GM19099 (cell line): ENCODE data around the gene PPP1R37.

Experiments used
- POLR2A ChIP-seq: IDR thresholded peaks from 3 replicates; pipeline ENCODE4 v1.6.1; 2011; ENCODE audit warnings: low read depth; ENCODE audit not compliant: insufficient read length; ENCODE audit errors: extremely low read depth

The PPP1R37 gene

DNA sequence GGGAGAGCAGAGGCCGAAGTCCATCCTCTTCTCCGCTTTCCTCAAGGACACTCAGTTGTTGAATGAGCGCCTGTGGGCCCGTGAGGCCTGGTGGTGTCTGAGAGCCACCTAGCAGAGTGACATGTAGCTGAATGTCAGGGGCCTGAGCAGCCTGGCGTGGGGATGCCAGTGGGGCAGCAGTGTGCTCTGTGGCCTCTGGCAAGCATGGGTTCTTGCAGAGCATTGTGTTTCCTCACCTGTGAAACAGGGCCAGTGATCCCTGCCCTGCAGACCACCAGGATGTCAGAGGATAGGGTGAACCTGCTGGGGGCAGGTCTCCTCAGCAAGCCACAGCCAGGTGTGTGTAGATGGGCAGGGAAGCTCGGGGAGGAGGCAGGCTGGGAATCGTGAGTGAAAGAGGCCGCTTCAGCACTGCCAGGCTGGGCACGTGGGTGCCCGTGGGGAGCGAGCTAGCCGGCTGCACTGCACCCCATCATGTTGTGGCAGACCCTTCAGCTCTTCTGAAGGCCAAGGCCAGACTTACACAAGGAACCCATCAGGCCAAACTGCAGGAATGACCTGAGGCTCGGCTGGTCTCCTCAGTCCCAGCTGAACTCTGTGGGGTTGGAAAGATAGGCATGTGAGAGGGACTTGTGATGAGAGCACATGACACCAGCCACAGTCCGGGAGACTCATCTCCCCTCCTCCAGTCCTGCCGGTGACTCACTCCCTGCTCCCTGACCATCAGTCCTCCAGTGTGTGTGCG lies 5.0 kb downstream of the PPP1R37 start:
- no peak for TF ChIP-seq POLR2A

DNA sequence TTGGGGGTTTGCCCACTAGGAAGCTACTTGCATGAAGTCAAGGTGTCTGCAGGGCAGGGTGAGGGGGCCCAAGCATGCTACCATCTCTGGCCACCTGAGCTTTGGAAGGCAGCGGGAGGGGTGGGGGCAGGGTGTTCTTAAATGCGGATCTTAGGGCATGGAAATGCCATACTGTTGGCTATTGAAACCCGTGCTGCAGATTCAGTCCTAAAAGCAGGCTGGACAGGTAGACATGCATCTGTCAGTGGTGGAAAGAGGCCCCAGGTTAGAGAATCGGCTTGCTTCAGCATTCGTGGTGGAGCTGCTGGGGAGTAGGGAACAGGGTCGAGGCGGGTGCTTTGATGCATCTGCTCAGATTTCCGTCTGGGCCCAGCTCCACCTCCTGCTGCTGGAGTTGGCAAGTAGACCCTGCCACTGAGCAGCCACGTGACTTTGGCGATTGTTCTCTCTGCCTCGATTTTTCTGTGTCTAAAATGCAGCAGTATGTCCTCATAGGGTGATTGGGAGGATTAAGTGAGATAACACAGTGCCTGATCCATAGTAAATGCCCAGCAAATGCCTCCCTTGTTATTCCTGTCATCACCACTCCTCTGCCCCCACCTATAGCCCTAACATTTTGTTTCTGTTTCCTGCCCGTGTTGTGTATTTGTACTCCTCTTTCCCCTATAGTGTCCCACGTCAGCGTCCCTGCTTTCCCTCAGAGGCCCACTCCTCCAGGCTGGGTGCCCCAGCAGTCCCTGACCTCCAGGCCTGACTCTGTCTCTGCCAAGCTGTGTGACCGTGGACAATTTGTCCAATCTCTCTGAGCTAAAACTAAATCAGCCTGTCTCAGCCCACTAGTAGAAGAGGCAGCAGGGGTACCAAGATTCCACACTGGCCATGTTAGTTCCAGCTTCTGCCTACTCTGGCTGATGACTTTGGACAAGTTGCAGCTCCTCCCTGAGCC lies 5.8 kb downstream of the PPP1R37 start:
- no peak for TF ChIP-seq POLR2A

DNA sequence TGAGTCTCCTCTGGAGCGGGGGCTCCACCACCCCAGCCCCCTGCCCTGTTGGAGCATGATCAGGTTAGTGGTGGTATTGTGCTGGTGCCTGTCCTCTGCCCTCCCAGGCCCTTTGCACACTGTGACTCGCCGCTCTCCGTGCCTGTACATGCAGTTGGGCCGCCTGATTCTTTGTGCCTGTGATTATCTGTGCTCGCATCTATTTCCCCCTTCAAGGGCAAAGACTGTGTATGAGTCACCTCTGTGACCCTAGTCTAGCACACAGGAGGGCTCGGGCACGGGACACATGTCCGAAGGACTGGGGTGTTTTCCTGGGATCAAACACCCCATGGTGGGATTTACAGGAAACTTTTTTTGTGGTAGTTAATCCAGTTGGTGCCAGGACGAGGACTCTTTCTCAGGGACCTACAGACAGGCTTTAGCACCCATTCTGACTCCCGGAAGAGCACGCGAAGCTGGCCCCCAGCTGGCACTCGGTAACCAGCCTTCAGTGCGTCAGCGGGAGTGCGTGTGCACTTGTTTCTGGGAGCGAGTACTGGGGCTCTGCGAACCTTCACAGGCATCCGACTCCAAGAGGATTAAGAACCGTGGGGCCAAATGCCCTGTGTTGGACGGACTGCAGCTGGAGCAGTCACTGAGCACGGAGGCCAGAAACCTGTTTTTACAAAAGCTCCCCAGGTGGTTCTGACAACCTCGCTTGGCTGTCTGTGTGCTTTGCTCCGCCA lies 6.7 kb downstream of the PPP1R37 start:
- TF ChIP-seq POLR2A: no peak

DNA sequence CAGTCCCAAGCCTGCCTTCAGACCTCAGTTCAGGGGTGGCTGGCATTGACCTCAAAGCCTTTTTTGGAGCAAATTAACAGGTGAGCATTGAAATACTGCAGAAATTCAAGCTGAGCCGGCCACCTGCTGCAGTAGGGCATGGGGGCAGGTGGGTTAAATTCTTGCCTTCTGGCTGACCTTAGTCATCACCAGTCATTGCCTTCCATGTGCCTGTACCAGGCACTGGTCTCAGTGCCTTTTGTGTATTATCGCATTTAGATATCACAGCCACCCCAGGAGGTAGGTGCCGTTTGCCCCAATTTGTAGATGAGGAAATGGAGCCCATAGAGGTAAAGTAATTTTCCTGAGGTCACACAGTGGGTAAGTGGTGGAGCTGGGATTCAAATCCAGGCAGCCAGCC lies 7.2 kb downstream of the PPP1R37 start:
- TF ChIP-seq POLR2A: no peak

DNA sequence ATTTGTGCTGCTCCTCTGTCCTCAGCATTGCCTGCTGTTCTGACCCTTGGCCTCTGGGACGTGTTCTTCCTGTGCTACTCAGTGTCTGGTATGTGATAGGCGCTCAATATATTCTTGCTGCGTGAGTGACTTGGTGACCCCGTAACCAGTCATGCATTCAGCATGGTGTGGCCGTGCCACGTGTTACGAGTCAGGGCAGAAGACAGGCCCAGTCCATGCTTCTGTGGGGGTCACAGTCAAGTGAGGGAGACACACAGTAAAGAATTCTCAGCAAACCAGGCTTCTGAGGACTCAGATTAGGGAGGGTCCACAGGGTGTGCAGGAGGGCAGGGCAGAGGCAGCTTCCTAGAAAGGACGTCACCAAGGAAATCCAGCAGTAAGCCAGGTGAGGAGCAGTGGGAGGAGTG lies 7.9 kb downstream of the PPP1R37 start:
- no peak for TF ChIP-seq POLR2A

DNA sequence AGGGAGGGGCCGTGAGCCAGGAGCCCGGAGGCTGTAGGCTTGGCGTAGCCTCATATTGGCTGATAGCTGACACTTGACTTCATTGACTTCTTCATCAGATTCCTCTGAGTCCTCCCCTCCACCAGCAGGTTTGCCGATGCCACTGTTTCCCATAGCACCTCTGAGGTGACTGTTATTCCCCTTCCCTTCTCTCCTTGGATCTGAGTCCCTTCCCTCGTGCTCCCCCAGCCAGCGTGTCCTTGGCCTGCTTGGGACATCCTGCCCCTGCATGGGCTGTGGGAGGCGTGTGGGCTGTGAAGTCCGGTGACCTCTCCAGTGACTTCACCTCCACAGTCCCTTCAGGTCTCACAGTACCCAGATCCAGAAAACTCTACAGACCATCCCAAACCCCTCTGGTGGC lies 8.8 kb downstream of the PPP1R37 start:
- TF ChIP-seq POLR2A: no peak

DNA sequence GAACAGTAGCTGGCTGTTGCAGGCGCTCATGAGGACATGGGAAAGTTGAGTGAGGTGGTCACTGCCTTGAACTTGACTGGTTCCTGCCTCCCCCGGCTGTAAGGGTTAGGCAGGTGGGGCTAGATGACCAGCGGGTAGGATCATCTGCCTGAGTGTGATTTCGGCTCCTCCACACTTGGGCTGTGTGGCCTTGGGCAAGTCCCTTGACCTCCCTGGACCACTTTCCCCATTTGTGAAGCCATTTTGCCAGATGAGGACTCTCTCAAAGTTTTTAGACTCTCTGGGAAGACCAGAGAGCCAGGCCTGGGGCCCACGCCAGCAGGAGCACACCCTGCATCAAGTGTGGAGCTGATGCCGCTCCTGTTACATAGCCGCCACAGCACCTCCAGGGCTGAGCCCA lies 9.5 kb downstream of the PPP1R37 start:
- no peak for TF ChIP-seq POLR2A

DNA sequence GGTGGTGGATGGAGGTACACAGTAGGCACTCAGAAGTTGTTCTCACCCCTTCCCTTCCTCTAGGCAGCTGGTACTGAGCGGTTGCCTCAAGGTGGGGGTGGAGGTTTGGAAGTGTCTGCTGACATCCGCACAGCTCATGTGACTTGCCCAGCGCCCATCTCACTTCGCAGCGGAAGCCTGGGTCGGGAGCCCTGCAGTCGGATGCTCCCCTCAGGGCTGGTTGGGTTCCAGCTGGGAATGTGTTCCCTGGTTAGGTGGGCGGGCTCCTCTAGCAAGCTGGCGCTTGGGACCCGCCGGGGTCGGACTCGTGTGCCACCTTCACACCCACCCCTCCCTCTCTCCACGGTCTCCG lies 10.2 kb downstream of the PPP1R37 start:
- no peak for TF ChIP-seq POLR2A

DNA sequence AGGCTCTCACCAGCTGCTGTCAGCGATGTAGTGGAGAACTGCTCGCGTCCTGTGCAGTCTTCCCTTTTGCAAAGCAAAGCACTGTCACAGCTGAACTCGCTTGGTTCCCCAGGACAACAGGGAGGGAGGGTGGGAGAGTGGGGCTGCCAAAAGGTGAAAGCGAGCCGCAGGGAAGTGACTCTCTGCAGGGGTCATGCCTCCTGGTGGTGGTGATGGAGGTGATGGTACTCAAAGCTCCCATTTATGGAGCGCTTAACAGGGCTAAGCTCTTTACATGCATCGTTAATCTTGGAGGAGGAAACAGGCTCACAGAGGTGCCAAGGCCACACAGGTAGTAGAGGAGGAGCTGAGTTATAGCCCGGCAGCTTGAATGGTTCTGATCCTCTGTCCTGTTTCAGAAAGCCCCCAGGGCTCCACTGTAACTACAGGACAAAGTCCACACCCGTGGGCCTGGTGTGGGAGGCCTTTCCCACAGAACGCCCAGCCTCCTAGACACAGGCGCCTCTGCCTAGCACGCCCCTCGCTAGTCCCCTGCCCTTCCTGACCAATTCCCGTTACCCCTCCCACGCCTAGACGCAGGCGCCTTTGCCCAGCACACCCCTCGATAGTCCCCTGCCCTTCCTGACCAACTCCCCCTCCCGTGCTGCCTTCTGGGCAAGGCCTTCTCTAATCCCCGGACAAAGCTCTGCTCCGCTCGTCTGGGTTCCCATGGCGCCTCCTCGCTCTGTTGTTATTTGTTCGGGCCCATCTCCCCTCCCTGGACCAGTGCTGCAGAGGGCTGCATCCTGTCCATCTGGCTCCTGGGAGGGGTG lies 10.7 kb downstream of the PPP1R37 start:
- TF ChIP-seq POLR2A: no peak

DNA sequence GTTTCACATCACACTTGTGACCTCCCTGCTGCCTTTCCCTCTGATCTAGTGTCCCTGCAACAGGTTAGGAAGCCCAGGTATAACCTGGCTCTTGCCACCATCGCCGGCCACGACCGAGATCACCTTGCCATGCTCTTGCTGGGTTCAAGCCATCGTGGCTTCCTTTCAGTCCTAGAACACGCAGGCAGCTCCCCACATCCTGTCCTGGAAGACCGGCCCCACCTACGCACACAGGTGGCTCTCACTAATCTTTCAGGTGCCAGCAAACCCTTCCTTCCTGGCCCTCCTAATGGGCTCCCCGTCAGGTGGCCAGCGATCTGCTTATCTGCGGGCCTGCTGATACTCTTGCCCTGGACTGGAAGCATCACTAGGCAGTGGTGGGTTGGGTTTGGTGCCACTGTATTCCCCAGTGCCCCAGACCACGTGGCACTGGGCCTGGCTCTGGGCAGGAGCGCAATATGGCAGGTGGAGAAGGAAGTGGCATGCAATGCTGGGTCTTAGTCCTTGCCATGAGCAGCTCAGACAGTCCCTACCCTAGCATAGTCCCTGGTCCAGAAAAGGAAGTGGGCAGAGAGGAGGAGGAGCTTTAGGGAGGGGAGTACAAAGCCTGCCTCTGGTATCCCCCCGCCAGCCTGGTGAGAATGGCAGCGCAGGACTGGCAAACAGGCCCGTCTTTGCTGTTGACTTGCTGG lies 11.8 kb downstream of the PPP1R37 start:
- TF ChIP-seq POLR2A: no peak

DNA sequence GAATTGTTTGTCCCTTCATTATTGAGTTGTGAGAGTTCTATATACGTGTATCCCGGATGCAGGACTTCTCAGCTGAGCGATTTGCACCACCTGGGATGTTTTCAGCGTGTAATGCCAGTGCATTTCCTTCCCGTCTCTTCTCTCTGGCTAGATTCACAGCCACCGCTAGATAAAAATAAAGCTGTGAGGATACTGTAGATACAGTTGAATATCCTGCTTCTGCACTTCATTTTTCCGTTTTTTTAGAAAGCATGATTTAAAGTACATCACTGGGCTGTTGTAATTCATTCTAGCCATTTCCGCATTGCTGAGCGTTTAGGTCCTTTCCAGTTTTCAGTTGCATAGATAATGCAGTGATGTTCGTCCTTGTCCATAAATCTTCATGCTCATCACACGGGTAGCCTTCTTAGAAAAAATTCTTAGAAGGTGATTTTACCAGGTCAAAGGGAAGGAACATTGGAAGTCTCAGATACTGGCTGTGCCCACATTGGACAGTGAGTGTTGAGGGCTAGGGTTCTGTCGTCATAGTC lies 14.7 kb downstream of the PPP1R37 start:
- no peak for TF ChIP-seq POLR2A

DNA sequence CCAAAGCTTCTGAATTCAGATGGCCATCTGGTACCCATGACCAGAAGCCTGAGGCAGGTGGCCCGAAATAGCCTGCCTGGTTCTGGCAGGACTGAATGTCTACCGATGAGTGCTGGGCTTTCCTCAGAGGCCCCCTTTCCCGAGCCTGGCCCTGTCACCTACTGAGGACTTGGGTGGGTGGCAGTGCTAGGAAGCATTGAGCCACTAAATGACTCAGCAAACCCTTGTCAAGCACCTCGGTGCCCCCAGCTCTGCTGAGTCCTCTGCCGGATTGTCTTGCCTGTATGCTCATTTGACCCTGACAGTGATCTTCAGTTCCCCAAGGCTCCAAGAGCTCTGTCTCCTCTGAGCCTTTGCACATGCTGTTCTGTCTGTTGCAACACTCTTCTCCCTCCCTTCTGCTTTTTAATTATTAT lies 17.9 kb downstream of the PPP1R37 start:
- no peak for TF ChIP-seq POLR2A

DNA sequence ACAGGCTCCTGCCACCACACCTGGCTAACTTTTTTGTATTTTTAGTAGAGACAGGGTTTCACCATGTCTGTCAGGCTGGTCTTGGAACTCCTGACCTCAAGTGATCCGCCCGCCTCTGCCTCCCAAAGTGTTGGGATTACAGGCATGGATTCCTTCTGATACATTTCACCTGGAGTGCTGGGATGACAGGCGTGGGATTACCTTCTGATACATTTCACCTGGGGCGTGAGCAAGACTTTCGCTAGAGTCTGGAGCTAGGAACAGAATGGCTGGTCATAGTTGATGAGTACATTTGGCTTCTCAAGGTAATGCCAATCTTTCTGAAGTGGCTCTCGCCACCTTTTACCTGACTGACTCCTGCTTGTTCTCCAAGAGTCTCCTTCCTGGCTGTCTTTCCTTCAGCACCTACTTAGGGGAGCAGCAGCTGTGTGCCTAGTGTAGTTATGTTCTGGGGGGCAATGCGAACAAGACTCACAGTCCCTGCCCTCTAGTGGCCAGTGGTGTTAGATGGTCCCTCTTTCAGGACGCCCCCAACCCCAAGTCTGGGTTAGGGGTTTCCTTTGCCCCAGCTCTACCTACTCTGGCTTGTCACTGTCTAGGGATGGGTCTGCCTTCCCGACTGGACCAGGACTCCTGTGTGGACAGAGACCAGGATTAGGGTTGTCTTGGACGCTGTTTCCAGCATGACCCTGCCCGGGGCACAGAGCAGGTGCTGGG lies 19.3 kb downstream of the PPP1R37 start:
- TF ChIP-seq POLR2A: no peak
